ENCODE measurements around the gene CYP2W1.
"Not testable (repeated sequence)": the region's sequence is repeated elsewhere in the genome, so short reads cannot be mapped to it uniquely, and the experiment has no call there.

The CYP2W1 gene

DNA sequence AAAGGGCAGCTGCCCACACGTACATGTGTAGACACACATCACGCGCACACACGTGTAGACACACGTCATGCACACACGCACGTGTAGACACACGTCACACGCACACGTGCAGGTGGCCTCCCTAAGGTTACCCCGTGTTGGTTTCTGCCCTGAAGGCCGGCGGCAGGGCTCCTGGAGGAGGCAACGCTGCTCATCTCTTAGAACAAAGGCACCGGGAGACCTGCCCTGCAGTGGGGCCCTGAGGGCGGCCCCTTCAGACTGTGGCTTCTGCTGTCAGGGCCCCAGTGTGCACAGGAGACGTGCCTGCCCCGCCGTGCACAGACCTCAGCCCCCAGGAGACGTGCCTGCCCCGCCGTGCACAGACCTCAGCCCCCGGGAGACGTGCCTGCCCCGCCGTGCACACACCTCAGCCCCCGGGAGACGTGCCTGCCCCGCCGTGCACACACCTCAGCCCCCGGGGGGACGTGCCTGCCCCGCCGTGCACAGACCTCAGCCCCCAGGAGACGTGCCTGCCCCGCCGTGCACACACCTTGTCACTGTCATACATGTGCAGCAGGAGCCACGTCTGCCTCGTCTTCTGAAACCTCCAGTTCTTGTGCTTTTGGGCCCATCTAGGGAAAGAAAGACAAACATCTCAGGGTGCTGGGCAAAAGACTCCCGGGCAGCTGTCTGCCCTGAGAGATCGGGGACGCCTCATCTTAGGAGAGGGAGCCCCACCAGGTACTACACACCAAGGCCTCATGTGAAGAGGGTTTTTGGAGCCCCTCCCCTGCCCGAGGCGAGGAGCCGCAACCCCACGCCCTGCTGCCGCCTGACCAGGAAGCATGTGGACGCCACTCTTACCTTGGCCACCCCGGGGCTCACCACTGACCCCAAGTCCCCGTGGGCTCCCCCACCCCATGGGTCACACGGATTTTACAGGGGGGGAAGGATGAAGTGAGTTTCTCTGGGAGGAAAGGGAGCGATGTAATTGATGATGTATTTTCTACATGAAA, 17.3 kb downstream of the CYP2W1 start:
- no peak for DNase-seq

DNA sequence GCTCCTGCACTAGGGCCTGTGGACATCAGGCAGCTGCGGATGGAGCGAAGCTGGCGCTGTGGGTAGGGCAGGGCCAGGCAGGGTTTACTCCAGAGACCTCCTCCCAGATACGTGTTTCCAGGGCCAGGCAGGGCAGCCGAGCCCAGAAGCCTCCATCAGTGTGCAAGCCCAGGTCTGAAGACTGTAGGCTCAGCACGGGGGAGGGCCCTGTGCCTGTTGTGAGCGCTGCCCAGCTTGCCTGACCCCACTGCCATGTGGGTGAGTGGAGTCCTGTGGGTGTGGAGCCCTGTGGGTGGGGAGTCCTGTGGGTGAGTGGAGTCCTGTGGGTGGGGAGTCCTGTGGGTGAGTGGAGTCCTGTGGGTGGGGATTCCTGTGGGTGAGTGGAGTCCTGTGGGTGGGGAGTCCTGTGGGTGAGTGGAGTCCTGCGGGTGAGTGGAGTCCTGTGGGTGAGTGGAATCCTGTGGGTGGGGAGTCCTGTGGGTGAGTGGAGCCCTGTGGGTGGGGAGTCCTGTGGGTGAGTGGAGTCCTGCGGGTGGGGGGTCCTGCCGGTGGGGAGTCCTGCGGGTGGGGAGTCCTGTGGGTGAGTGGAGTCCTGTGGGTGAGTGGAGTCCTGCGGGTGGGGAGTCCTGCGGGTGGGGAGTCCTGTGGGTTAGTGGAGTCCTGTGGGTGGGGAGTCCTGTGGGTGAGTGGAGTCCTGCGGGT, 18.2 kb downstream of the CYP2W1 start:
- not testable (repeated sequence) for DNase-seq

DNA sequence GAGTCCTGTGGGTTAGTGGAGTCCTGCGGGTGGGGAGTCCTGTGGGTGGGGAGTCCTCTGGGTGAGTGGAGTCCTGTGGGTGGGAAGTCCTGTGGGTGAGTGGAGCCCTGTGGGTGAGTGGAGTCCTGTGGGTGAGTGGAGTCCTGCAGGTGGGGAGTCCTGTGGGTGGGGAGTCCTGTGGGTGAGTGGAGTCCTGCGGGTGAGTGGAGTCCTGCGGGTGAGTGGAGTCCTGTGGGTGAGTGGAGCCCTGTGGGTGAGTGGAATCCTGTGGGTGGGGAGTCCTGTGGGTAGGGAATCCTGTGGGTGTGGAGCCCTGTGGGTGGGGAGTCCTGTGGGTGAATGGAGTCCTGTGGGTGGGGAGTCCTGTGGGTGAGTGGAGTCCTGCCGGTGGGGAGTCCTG, 19.0 kb downstream of the CYP2W1 start:
- DNase-seq: not testable (repeated sequence)

DNA sequence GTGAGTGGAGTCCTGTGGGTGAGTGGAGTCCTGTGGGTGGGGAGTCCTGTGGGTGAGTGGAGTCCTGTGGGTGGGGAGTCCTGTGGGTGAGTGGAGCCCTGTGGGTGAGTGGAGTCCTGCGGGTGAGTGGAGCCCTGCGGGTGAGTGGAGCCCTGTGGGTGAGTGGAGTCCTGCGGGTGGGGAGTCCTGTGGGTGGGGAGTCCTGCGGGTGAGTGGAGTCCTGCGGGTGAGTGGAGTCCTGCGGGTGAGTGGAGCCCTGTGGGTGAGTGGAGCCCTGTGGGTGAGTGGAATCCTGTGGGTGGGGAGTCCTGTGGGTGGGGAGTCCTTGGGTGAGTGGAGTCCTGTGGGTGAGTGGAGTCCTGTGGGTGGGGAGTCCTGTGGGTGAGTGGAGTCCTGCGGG, 19.5 kb downstream of the CYP2W1 start:
- DNase-seq: not testable (repeated sequence)

DNA sequence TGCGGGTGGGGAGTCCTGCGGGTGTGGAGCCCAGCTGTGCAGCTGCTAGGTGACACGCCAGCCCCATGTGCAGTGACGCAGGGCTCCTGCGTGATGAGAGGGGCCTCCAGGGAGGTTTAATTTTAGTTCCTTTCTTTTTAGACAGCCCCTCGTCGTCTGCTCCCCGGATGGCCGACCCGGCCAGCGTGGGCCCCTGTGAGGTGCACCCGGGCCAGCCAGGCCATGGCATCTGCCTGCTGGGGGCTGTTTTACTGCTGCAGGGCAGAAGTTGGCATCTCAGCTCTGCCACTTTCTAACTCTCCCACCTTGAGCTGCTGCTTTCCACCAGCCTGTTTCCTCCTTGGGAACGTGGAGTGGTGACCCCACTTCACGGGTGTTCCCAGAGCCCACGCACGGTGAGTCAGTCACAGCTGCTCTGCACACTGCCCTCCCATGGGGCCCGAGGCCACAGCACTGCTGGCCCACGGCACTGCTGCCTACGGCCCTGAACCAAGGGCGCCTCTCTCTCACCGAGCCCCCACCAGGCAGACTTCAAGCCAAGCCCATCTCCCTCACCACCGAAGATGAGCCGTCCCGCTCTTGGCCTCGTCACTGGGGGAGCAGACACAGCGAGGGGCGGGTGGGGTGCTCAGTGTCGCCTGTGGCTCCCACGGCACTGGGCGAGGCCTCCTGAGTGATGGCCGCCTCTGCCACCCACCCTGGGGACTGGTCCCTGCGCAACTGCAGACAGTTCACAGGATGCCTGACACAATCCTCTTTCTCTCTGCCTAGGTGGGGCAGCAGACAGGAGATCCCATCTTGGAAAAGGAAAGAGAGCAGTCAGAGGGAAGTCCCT, 21.3 kb downstream of the CYP2W1 start:
- DNase-seq: no peak

DNA sequence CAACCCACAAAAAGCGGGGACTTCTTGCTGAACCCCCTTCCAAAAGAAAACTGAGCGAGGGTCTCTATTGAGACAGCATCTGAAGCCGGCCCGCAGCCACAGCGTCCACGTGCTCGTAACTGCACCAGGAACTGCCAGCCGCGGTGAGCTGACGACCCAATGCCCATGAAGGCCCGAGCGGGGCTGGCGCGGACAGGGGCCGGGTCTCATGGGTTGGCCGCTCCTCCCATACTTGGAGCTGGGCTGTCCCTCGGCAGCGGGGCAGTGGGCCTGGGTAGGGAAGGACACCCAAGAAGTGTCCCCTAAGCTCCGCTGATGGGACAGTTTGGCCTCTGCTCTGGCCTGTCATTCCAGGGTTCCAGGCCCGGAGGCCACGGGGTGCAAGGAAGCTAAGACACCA, 22.3 kb downstream of the CYP2W1 start:
- DNase-seq: no peak

DNA sequence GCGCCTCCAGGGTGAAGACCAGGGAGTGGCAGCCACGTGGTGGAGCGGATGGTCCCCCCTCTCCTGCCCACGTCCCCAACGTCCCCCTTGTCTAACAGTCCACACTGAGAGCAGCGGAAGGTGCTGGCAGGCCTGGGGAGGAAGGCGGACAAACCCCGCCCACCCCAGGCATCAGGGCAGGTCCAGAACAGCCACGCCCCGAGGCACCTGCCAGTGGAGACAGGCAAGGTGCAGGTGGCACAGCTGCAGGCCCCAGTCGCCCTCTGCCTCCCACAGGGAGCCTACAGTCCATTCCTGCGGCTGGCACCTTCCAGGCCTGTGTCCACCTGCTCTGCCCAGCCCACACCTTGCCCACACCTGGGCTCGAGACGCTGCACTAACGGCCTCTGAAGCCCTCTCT, 24.9 kb downstream of the CYP2W1 start:
- no peak for DNase-seq

DNA sequence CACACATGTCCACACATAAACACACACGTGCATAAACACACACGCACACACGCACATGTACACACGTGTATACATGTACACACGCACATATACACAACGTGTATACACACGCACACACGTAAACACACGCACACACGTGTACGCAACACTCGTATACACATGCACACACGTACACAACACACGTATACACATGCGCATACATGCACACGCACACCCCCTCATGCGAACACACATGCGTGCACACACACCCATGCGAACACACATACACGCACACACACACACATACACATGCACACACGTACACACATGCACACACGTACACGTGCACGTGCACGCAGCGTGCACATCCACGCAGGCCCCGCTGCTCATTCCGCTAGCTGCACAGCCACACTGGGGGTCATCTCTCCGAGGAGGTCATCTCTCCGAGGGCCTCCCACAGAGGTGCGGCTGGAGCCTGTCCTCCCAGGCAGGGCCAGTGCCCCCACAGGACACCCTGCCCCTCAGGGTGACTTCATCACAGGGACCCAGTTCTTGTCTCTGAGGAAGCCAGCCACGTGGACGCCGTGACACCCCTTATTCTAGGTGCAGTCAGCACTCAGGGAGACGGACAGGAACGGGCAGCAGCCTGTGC, 25.9 kb downstream of the CYP2W1 start:
- DNase-seq: no peak

DNA sequence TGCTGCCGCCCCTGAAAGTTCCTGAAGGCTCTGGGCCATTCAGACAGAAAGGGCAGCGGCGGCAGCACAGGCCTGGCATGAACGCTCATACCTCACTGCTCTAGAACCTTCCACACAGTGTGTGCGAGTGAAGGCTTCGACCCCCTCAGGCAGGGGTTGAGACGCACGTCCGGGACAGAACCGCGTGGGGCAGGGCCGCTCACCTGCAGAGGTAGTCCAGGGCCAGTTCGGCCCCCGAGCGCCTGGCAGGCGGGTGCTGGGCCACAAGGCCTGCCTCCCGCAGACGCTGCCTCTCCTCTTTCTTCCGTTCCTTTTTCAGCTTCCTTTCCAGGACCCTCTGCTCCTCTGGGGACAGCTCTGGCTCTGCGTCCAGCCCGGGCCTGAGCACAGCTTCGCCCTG, 26.8 kb downstream of the CYP2W1 start:
- DNase-seq: no peak

DNA sequence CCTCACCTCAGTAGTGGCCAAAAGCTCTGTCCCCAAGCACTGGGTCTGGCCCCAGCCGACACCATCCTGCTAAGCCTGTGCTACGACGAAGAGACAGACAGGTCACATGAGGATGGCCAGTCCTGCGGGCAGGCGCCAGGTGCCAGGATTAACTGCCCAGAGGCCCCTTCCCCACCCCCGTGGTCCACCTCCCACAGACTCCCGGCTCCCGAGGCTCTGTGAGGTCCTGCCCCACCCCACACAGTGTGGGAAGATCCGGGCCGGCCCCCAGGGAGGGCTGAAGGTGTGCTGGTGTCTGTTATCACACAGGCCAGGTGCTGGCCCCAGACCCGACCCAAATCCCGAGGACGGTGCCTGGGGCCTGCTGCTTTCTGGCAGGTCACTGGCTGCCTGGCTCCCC, 27.2 kb downstream of the CYP2W1 start:
- DNase-seq: no peak

DNA sequence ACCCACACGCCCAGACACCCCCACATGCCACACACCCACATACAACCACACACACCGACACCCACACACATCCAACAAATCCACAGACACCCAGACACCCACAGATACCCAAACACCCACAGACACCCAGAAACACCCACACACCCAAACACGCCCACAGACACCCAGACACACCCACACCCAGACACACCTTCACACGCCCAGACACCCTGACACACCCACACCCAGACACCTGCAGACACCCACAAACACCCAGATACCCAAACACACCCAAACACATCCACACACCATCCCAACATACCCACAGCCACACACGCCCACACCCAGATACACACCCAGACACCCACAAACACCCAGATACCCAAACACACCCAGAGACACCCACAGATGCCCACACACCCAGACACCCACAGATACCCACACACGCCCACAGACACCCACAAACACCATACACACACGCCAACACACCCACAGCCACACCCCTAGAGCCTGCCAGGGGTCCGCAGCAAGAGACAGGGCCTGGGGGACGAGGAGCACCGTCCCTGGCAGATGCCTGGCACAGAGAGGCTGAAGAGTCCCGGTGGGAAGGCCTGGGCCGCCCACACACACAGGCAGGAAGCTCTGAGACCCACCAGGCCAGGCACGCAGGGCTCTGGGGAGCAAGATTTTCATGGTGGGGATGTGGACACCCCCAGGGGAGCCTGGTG, 28.5 kb downstream of the CYP2W1 start:
- no peak for DNase-seq

DNA sequence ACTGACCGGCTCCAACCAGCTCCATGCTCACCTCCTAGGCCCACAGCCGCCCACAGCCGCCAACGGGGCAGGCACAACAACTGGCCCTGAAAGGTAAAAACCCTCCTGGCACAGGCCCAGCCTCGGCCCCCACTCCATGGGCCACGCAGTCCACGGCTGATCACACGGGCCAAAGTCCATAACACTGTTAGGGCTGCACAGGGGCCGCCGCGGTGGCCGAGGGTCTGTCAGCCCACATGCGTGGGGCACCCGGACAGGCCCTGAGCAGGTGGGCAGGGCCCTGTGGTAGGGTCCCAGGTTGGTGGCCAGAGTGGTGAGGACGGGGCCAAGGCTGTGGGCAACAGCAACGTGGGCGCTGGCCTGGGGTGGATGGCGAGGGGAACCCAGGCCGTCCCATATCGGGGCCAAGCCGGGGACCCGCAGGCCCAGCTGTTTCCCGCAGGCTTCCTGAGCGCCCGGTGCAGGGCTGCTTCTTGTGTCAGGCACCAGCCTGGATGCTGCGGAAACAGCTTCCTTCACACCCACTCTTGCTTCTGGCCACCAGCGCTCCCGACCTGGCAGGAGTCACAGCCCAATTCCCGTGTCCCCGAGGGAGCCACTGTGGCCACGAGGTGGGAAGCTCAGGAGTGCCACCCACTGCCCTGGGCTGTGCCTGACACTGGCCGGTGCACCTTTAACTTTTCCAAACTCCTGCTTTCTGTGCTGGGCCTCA, 29.2 kb downstream of the CYP2W1 start:
- DNase-seq: no peak

DNA sequence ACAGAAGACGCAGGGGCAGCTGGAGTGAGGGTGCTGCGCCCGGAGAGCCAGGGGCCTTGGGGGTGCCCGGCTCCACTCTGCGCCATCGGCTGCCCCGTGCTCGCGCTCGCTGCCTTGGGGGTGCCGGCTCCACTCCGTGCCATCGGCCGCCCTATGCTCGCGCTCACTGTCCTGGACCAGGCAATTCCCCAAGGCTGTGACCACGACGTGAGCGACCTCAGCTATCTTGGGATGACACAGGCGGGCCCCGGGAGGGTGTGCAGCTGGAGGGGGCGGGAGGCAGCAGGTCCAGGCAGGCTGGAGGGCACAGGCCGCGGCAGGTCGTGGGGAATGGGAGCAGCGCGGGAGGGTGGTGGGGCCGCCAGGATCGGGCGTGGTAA, 29.7 kb downstream of the CYP2W1 start:
- DNase-seq: no peak

DNA sequence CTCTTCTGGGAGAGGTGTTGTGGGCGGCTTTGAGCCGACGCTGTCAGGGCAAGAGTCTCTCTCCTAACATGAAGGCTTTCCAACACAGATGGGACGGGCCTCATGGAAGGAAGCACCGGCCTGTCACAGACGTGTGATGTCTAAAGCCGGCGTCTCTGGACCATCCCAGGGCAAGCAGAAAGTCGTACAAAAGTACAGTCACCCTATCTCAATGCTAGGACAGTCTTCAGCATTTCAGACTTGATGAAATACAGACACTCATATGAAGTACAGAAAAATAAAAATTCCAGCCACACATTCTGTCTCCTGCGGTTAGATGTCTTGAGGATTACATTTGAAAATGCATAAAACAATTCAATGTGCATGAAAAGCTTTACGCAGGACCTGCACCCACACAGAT, 30.6 kb downstream of the CYP2W1 start:
- DNase-seq: no peak

DNA sequence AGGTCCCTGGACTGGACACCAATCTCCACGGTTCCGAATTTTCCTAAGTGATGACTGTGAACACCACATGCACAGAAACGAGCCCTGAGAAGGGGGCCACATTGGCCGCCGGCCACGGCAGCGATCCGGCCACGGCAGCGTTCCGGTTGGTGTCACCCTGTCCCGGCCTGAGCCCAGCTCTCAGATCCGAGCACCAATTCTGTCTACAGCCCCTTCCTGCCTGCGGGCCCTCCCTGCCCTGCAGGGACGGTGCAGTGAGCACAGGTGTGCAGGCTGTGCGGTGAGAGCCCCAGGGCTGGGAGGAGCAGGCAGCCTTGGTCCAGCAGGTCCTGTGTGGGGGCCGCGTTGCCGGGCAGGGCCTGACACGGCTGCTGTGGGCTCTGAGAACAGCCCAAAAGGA, 31.7 kb downstream of the CYP2W1 start:
- DNase-seq: no peak

DNA sequence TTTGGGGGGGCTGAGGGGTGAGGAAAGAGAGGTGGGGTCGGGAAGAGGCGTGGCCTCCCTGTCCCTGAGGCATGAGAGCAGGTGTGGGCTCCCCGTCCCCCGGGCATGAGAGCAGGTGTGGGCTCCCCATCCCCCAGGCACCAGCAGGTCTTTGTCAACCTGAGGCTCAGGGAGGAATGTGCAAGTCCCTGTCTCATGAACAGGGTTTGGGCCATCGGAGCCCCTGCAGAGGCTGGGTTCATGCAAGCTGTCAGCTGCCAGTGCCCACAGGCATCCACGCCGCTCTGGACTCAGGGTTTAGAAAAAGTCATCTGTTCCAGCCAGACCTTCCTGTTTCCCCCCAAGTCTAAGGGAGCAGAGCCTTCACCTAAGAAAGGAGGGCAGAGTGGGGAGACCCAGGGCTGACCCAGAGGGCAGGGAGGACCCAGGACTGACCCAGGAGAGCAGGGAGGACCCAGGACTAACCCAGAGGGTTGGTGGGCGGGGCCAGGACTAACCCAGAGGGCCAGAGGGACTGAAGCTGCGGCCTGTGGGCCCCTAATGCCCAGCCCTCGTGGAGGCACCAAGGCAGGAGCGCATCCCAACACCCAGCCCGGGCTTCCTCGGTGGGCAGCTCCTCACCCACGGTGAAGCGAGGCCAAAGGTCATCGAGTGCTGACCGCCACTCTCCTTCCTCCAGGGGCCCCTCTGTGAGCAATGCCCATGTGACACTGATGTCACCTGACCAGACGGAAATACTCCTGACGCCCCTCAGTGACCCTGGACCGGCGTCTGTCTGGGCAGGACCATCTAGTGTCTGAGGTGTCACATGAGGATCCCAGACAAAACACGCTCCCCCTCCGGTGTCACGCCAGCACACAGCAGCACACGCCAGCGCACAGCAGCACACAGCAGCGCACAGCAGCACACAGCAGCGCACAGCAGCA, 32.5 kb downstream of the CYP2W1 start:
- no peak for DNase-seq

DNA sequence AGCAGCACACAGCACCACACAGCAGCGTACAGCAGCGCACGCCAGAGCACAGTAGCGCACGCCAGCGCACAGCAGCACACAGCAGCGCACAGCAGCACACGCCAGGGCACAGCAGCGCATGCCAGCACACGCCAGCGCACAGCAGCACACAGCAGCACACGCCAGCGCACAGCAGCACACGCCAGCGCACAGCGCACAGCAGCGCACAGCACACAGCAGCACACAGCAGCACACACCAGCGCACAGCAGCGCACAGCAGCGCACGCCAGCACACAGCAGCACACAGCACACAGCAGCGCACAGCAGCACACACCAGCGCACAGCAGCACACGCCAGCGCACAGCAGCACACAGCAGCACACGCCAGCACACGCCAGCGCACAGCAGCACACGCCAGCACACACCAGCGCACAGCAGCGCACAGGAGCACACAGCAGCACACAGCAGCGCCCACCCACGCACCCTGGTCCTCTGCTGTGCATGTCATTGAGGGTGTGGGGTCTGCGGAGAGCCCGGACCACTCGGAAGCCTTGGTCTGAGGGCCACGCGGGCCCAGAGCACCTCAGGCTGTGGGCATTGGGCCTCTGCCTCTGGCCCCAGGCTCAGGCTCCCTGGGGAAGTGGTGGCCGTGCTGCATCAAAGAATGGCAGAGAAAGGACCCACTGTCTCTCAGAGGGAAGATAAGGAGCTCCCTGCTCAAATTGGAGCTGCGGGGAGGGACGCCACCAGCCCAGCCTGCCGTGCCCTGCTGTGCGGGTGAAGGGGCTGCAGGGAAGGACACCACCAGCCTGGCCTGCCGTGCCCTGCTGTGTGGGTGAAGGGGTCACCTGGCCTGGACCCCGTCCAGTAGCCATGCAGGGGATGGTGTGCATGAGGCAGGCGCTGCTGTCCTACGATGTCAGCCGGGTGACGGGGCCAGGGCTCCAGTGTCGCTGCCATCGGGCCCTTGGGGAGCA, 33.9 kb downstream of the CYP2W1 start:
- DNase-seq: no peak

DNA sequence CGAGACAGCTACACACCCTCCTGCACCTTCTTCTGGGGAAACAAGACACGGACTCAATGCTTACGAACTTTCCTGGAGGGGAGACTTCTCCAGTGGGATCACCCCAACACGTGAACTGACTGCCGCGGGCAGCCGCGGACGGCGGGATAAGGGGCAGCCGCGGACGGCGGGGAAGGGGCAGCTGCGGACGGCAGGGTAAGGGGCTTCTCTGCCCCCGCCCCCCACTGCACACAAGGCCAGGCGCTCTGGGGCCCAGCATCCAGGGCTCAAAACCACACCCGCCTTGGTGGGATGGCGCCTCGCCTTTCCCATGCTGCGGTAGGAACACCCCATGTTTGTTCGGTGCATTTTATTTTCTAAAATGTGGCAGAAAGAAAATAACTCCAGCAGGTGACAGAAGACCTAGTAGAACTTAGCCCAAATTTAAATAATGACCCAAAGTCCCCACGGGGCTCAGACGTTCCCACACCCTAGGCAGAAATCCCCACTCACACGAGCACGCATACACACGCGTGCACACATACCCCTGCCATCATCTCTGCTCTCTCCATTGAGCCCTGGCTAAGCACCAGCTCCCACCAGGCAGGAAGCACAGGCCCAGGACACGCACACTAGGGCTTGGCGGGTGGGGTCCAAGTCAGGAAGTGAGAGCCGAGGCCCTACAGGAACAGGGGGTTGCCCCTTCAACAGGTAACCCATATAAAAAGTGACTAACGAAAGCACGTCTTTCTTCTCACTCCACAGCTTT, 34.8 kb downstream of the CYP2W1 start:
- DNase-seq: no peak
